PC-3 (cell line): ENCODE data around the gene RFK. TPM values are rescaled to one million over a fixed set of nuclear protein-coding genes. Genes with fewer than 3 reads are reported as not detected.

Source experiments
- ATAC-seq: fragments of 200-7000 bp; cut with Tn5 transposase; 2 replicates; pipeline ENCODE4 v1.9.1; 2020; ENCODE audit warnings: mild to moderate bottlenecking, moderate library complexity
- BruUV-seq: library from RNA; stranded (reverse); fragments of 400-500 nt; replicated peaks from 2 replicates; lab custom pipeline; 2021; lab: Mats Ljungman, UMichigan
- CTCF ChIA-PET: fragments of 300-600 bp; sonication (Branson Sonifier 250); formaldehyde crosslinking; loops from one replicate; lab custom pipeline; 2022; ENCODE audit warnings: antibody characterized with exemption; lab: Charles Lee
- POLR2A ChIA-PET: fragments of 300-600 bp; sonication (Branson Sonifier 250); formaldehyde crosslinking; loops from one replicate; lab custom pipeline; 2022; ENCODE audit warnings: antibody characterized with exemption; ENCODE audit not compliant: unreplicated experiment; lab: Charles Lee
- DNase-seq: peaks from one replicate; pipeline ENCODE4 v3.0.0-alpha.2; 2015
- H2AFZ ChIP-seq: fragments of 300-600 bp; sonication (generic); 2 replicates; pipeline ENCODE4 v1.6.0; 2016; ENCODE audit warnings: antibody characterized with exemption, low read length
- H3F3A ChIP-seq: fragments of 300-600 bp; sonication (generic); one replicate; pipeline ENCODE4 v1.6.0; 2017; ENCODE audit warnings: antibody characterized with exemption, low read length, control low read depth, mild to moderate bottlenecking; ENCODE audit not compliant: unreplicated experiment
- H3K27ac ChIP-seq: fragments of 300-600 bp; sonication (generic); 2 replicates; pipeline ENCODE4 v1.5.1; 2016; ENCODE audit warnings: mild to moderate bottlenecking, low read length
- H3K27me3 ChIP-seq: fragments of 300-600 bp; sonication (generic); 2 replicates; pipeline ENCODE4 v1.6.1; 2016; ENCODE audit warnings: low read length, mixed read lengths
- H3K36me3 ChIP-seq: fragments of 300-600 bp; sonication (generic); 2 replicates; pipeline ENCODE4 v1.6.1; 2016; ENCODE audit warnings: low read depth, mixed run types, low read length, mixed read lengths
- H3K4me1 ChIP-seq: fragments of 300-600 bp; sonication (generic); 2 replicates; pipeline ENCODE4 v1.5.1; 2016; ENCODE audit warnings: low read length; ENCODE audit not compliant: insufficient read depth
- H3K4me2 ChIP-seq: fragments of 300-600 bp; sonication (generic); 2 replicates; pipeline ENCODE4 v1.6.0; 2016; ENCODE audit warnings: low read length
- H3K4me3 ChIP-seq: fragments of 300-600 bp; sonication (generic); 2 replicates; pipeline ENCODE4 v1.5.1; 2016; ENCODE audit warnings: mild to moderate bottlenecking, low read length, mixed read lengths
- H3K79me2 ChIP-seq: fragments of 300-600 bp; sonication (generic); 2 replicates; pipeline ENCODE4 v1.6.1; 2017; ENCODE audit warnings: low read length, mixed read lengths
- H3K9ac ChIP-seq: fragments of 300-600 bp; sonication (generic); 2 replicates; pipeline ENCODE4 v1.6.0; 2016; ENCODE audit warnings: mild to moderate bottlenecking, low read length
- H3K9me2 ChIP-seq: fragments of 300-600 bp; sonication (generic); replicated peaks from 2 replicates; pipeline ENCODE4 v1.6.1; 2016; ENCODE audit warnings: mixed run types, low read length, mixed read lengths
- H3K9me3 ChIP-seq: fragments of 300-600 bp; sonication (generic); 2 replicates; pipeline ENCODE4 v1.6.1; 2016; ENCODE audit warnings: low read length, mixed read lengths
- H4K20me1 ChIP-seq: fragments of 300-600 bp; sonication (generic); 2 replicates; pipeline ENCODE4 v1.6.1; 2016; ENCODE audit warnings: low read length, mixed read lengths
- CTCF ChIP-seq: fragments of 300-600 bp; sonication (generic); conservative IDR thresholded peaks from 2 replicates; pipeline ENCODE4 v1.5.1; 2017; ENCODE audit warnings: antibody characterized with exemption, low read depth, mild to moderate bottlenecking, low read length
- EZH2 ChIP-seq: fragments of 300-600 bp; sonication (generic); IDR thresholded peaks from one replicate; pipeline ENCODE4 v1.6.1; 2017; ENCODE audit warnings: antibody characterized with exemption, mild to moderate bottlenecking, low read length; ENCODE audit not compliant: unreplicated experiment
- EZH2phosphoT487 ChIP-seq: fragments of 300-600 bp; sonication (generic); IDR thresholded peaks from 2 replicates; pipeline ENCODE4 v1.6.1; 2018; ENCODE audit warnings: mild to moderate bottlenecking, antibody characterized with exemption, low read length, borderline replicate concordance
- intact Hi-C: fragments of 100-400 bp; cut with micrococcal nuclease; formaldehyde crosslinking; loops from 2 replicates; pipeline ENCODE4 v1.9.0; 2023
- total RNA-seq: library from RNA; depleted of rRNA; stranded (reverse); fragments of >200 nt; gene quantifications from 2 replicates; pipeline ENCODE4 v1.2.3, GENCODE V29; 2014

Gene RFK
- total RNA-seq, 1 experiment from 2014 or later = 8.1 TPM

GRCh38 chr9:76426807-76427419 is 32.7 kb upstream of the RFK start:
- no peaks in the 10 kb centered on the region for H3K4me1 ChIP-seq
- intact Hi-C loops = no loop called here
- no peaks in the 10 kb centered on the region for H3F3A ChIP-seq
- no peak overlapping the region for H3K9ac ChIP-seq
- no peak overlapping the region for H3K4me3 ChIP-seq
- no peaks in the 10 kb centered on the region for H3K9me3 ChIP-seq
- DNase-seq (no peak), ATAC-seq (no peak)
- no peak overlapping the region for H3K4me2 ChIP-seq
- BruUV-seq = no TSS peak
- H3K79me2 ChIP-seq = no peaks in the 10 kb centered on the region
- no peak for TF ChIP-seq CTCF
- POLR2A ChIA-PET = no interaction called here
- H3K27me3 ChIP-seq = no peaks in the 10 kb centered on the region
- H2AFZ ChIP-seq = no peak overlapping the region
- no peaks in the 10 kb centered on the region for H3K9me2 ChIP-seq
- no peaks in the 10 kb centered on the region for H3K36me3 ChIP-seq
- H4K20me1 ChIP-seq = no peaks in the 10 kb centered on the region
- CTCF ChIA-PET = no interaction called here
- H3K27ac ChIP-seq = no peak overlapping the region

GRCh38 chr9:76425677-76426453 is 31.6 kb upstream of the RFK start:
- Histone ChIP-seq H3K4me2 (no peak overlapping the region), H3K79me2 (no peaks in the 10 kb centered on the region), H3K27ac (no peak overlapping the region), H3K9me3 (no peaks in the 10 kb centered on the region), H3K9ac (no peak overlapping the region), H3K36me3 (no peaks in the 10 kb centered on the region), H4K20me1 (no peaks in the 10 kb centered on the region), H3K4me3 (no peak overlapping the region), H3K27me3 (no peaks in the 10 kb centered on the region), H3F3A (no peaks in the 10 kb centered on the region), H3K4me1 (no peaks in the 10 kb centered on the region), H3K9me2 (no peaks in the 10 kb centered on the region), H2AFZ (no peak overlapping the region)
- ChIA-PET CTCF (no interaction called here), POLR2A (no interaction called here)
- TF ChIP-seq EZH2 (no peak), CTCF (no peak), EZH2phosphoT487 (no peak)
- intact Hi-C loops = no loop called here
- ATAC-seq (no peak), DNase-seq (no peak)
- BruUV-seq = no TSS peak

- no peaks in the 10 kb centered on the region for H3K9me2 ChIP-seq
- H3K27me3 ChIP-seq = no peaks in the 10 kb centered on the region
- no peaks in the 10 kb centered on the region for H3F3A ChIP-seq
- intact Hi-C loops = no loop called here
- H3K9ac ChIP-seq = no peak overlapping the region
- no peak overlapping the region for H3K27ac ChIP-seq
- no peaks in the 10 kb centered on the region for H3K9me3 ChIP-seq
- H3K79me2 ChIP-seq = no peaks in the 10 kb centered on the region
- H2AFZ ChIP-seq = no peak overlapping the region
- no peaks in the 10 kb centered on the region for H4K20me1 ChIP-seq
- ChIA-PET POLR2A (no interaction called here), CTCF (no interaction called here)
- no peak overlapping the region for H3K4me3 ChIP-seq
- TF ChIP-seq EZH2 = no peak
- TF ChIP-seq CTCF = no peak
- no peak for TF ChIP-seq EZH2phosphoT487
- H3K36me3 ChIP-seq = no peaks in the 10 kb centered on the region
- no peak overlapping the region for H3K4me2 ChIP-seq
- no peak for ATAC-seq
- BruUV-seq = no TSS peak
- no peaks in the 10 kb centered on the region for H3K4me1 ChIP-seq
- no peak for DNase-seq
Measured at GRCh38 chr9:76424491-76424890, 30.3 kb upstream of the RFK start.
